Cardiac fibroblast (primary cell): Measurements from ENCODE around the gene TWF2.
A peak's percentile ranks its signal among the peaks of the same experiment; 100 is the strongest.

ENCODE experiments used
- DNase-seq, 2 donors: peaks; one replicate each; pipeline versions ENCODE4 v3.0.0 to v3.0.0-alpha.2; 2010; ENCODE audit warnings: low read depth in 2 of 2
- H3K4me3 ChIP-seq, 2 donors: replicated peaks in 1 of 2; 1 replicate in 1 of 2; 2 replicates in 1 of 2; pipeline ENCODE4 v1.5.1; 2011; ENCODE audit warnings: low read depth in 2 of 2, low read length in 2 of 2, mild to moderate bottlenecking in 2 of 2, moderate library complexity in 1 of 2
- CTCF ChIP-seq: IDR thresholded peaks from one replicate; pipeline ENCODE4 v1.5.1; 2011; ENCODE audit warnings: low read depth, mild to moderate bottlenecking, low read length, inconsistent platforms

The TWF2 gene

GRCh38 chr3:52193065-52193464 is 45.9 kb downstream of the TWF2 start:
- peak; percentile 42 to 61 for DNase-seq
- no peak for TF ChIP-seq CTCF
- H3K4me3 ChIP-seq = no peak overlapping the region

GRCh38 chr3:52191663-52192062 is 47.3 kb downstream of the TWF2 start:
- H3K4me3 ChIP-seq = no peak overlapping the region
- TF ChIP-seq CTCF = no peak

GRCh38 chr3:52190294-52191074 is 48.5 kb downstream of the TWF2 start:
- no peak overlapping the region for H3K4me3 ChIP-seq
- no peak for TF ChIP-seq CTCF
- peak; percentile 31 to 83 for DNase-seq

More at GRCh38 chr3:52191663-52192062, 47.3 kb downstream of the TWF2 start:
- DNase-seq = no peak

- no peak for TF ChIP-seq CTCF
- no peak overlapping the region for H3K4me3 ChIP-seq
- DNase-seq = no peak
Measured at GRCh38 chr3:52188556-52188955, 50.4 kb downstream of the TWF2 start.

GRCh38 chr3:52186729-52187128 is 52.2 kb downstream of the TWF2 start:
- H3K4me3 ChIP-seq = no peak overlapping the region
- no peak for TF ChIP-seq CTCF
- DNase-seq = no peak

GRCh38 chr3:52185837-52186236 is 53.1 kb downstream of the TWF2 start:
- no peak for TF ChIP-seq CTCF
- H3K4me3 ChIP-seq = no peak overlapping the region
- no peak for DNase-seq

- no peak for DNase-seq
- no peak for TF ChIP-seq CTCF
- no peak overlapping the region for H3K4me3 ChIP-seq
Measured at GRCh38 chr3:52185311-52185710, 53.6 kb downstream of the TWF2 start.
